Subcutaneous adipose tissue (tissue), 4 donors: Measurements from ENCODE around the gene KIF24. TPM values are rescaled to one million over a fixed set of nuclear protein-coding genes. Genes with fewer than 3 reads are reported as not detected.

Experiments
- total RNA-seq, 4 donors: library from RNA; depleted of rRNA; stranded (reverse); fragments of >200 nt; gene quantifications; one replicate each; pipeline ENCODE4 v1.1.0, GENCODE V29; 2016
- TF ChIP-seq, protein P1 (sequence below): fragments of 450-650 bp; IDR thresholded peaks from one replicate; pipeline ENCODE4 v1.5.1; 2016; ENCODE audit warnings: low read depth, mild to moderate bottlenecking, control low read depth, antibody characterized with exemption, moderate library complexity

KIF24 gene
- total RNA-seq, 4 donors from 2014 or later: 0.57 to 1.4 (median 0.77) TPM

- TF ChIP-seq, protein P1, sequence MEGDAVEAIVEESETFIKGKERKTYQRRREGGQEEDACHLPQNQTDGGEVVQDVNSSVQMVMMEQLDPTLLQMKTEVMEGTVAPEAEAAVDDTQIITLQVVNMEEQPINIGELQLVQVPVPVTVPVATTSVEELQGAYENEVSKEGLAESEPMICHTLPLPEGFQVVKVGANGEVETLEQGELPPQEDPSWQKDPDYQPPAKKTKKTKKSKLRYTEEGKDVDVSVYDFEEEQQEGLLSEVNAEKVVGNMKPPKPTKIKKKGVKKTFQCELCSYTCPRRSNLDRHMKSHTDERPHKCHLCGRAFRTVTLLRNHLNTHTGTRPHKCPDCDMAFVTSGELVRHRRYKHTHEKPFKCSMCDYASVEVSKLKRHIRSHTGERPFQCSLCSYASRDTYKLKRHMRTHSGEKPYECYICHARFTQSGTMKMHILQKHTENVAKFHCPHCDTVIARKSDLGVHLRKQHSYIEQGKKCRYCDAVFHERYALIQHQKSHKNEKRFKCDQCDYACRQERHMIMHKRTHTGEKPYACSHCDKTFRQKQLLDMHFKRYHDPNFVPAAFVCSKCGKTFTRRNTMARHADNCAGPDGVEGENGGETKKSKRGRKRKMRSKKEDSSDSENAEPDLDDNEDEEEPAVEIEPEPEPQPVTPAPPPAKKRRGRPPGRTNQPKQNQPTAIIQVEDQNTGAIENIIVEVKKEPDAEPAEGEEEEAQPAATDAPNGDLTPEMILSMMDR: no peak
Measured at GRCh38 chr9:34374339-34374738, 45.3 kb upstream of the KIF24 start.

- TF ChIP-seq, protein P1: no peak
Measured at GRCh38 chr9:34373749-34374148, 44.7 kb upstream of the KIF24 start.

DNA sequence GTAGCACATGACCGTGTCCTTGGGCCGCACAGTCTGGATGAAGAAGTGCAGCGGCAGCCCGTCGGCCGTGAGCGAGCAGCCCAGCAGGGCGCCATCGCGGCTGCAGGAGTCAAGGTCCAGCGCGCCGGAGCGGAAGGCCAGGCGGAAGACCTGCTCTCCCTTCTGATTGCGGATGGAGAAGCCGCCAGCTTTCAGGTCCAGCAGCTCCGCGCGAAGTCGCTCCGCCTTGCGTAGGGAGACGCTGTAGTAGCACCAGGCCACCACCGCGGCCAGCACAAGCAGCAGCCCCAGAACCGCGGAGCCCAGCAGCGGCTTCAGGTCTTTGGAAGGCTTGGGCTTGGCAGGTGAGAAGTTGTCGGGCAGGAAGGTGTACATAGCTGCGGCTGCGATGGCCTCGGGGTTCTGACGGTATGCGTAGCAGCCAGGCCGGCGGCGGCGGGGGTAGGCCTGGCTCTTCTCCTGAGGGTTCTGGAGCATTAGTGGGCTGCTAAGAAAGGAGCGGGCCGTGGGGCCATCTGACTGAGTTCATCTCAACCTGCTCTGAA is 43.5 kb upstream of the KIF24 start:
- TF ChIP-seq, protein P1: no peak

DNA sequence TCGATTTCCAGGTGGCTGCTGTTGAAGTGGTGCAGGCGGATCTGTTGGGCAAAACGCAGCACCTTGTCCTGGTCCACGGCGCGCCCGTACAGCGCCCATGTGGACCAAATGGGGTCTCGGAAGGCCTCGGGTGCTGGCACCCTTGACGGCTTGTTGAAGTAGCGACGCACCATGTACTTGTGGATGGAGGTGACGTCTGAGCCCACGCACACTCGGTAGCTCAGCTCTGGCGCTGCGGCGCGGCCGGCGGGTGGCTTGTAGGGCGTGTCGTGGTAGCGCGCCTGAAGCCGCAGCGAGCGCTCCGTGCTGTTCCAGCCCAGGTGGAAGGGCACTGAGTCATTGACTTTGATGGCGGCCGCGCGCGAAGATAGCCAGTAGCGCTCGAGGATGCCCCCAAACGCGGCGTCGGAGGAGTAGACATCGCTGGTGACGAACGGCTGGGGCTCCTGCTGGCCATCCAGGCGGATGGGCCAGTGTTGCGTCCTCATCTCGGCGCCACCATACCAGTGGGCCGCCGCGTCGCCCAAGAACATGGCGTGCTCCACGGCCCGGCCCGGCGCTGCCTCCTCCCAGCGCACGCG is 42.9 kb upstream of the KIF24 start:
- TF ChIP-seq, protein P1: no peak

- TF ChIP-seq, protein P1: no peak
Measured at GRCh38 chr9:34370970-34371880, 42.2 kb upstream of the KIF24 start.

DNA sequence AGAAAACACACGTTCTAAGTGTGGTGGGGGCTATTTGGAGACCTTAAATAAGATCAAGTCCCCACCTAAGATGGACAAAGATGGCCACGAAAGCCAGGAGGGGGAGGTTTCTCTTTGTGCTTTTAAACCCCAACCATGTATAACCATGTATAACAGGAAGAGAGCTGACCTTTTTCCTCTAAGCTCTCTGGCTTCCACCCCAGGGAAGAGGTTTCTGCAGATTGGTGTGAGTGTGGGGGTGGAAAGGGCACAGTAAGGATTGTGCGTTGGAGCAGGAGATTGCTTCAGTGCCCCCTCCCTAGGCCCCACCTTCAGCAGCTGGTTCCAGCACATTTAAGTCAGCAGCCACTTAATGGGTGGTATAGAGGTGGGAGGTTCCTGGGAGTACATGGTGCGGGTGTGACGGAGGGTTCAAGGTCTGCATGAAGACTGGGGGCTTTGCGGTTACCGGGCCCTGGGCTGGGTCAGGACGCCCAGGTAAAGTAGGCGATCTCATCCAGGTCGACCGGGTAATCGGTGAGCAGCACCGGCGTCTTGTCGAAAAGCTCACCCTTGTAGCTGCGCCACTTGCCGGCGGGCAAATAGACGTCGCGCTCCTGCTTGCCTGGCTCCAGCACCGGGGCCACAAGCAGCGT is 41.4 kb upstream of the KIF24 start:
- TF ChIP-seq, protein P1: no peak

GRCh38 chr9:34369636-34370035 is 40.6 kb upstream of the KIF24 start:
- TF ChIP-seq, protein P1: no peak
